HL-60 (cell line): ENCODE results near the gene DPP6.

Experiments
- DNase-seq, 2 experiments: peaks; one replicate each; pipeline ENCODE4 v3.0.0-alpha.2; 2010 to 2020; ENCODE audit warnings: low read depth in 1 of 2, low spot score in 1 of 2
- H3K27ac ChIP-seq: fragments of 250-450 bp; sonication (Bioruptor Pico); replicated peaks from 2 replicates; pipeline ENCODE4 v1.5.1; 2020; ENCODE audit warnings: mild to moderate bottlenecking, moderate library complexity
- H3K27me3 ChIP-seq: fragments of 250-450 bp; sonication (Bioruptor Pico); 2 replicates; pipeline ENCODE4 v1.5.1; 2021; ENCODE audit warnings: mild to moderate bottlenecking, moderate library complexity; ENCODE audit not compliant: insufficient read depth, poor library complexity, severe bottlenecking
- H3K4me3 ChIP-seq: replicated peaks from 2 replicates; pipeline ENCODE4 v1.5.1; 2011; ENCODE audit warnings: mild to moderate bottlenecking, control low read depth, low read length; ENCODE audit not compliant: insufficient read depth
- CTCF ChIP-seq: IDR thresholded peaks from one replicate; pipeline ENCODE4 v1.5.1; 2011; ENCODE audit warnings: low read length, control low read depth, inconsistent platforms; ENCODE audit not compliant: insufficient read depth
- GABPA ChIP-seq: IDR thresholded peaks from 2 replicates; pipeline ENCODE4 v1.6.1; 2012; ENCODE audit warnings: low read depth
- POLR2AphosphoS5 ChIP-seq: IDR thresholded peaks from 2 replicates; pipeline ENCODE4 v1.6.1; 2012; ENCODE audit warnings: low read depth
- REST ChIP-seq: IDR thresholded peaks from 2 replicates; pipeline ENCODE4 v1.6.1; 2012; ENCODE audit warnings: low read depth; ENCODE audit not compliant: insufficient replicate concordance
- SPI1 ChIP-seq: IDR thresholded peaks from 2 replicates; pipeline ENCODE4 v1.6.1; 2012; ENCODE audit warnings: low read depth, mild to moderate bottlenecking, borderline replicate concordance

Gene DPP6

GRCh38 chr7:154776350-154776749 lies 724.2 kb downstream of the DPP6 start:
- TF ChIP-seq SPI1 (no peak), GABPA (peak; percentile 27; the same call in 1 of the 2 replicates)
- H3K27me3 ChIP-seq: no peaks in the 10 kb centered on the region
- no peak for DNase-seq

DNA sequence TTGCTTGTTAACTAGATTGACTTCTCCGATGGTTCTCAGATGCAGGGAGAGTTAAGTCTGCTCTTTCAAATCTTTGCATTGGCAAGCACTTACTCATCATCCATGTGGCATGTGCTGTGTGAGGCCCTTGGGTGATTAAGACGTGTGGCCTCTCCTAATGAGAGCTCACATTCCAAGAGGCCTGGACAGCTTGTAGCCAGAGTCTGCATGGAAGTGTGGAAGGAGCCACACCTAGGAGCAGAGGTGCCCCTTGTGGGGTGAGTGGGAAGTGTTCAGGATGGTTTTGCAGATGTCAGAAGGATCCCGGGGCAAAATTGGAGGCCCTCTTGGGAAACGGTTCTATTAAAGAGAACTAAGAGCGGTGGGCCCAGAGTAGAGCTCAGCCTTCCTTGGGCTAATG lies 724.8 kb downstream of the DPP6 start:
- Histone ChIP-seq H3K27ac (no peak overlapping the region), H3K27me3 (no peaks in the 10 kb centered on the region), H3K4me3 (no peak overlapping the region)
- DNase-seq: no peak
- TF ChIP-seq POLR2AphosphoS5 (no peak), SPI1 (no peak), CTCF (no peak), REST (no peak), GABPA (no peak)

More at GRCh38 chr7:154776350-154776749, 724.2 kb downstream of the DPP6 start:
- no peak overlapping the region for H3K27ac ChIP-seq
- no peak overlapping the region for H3K4me3 ChIP-seq

DNA sequence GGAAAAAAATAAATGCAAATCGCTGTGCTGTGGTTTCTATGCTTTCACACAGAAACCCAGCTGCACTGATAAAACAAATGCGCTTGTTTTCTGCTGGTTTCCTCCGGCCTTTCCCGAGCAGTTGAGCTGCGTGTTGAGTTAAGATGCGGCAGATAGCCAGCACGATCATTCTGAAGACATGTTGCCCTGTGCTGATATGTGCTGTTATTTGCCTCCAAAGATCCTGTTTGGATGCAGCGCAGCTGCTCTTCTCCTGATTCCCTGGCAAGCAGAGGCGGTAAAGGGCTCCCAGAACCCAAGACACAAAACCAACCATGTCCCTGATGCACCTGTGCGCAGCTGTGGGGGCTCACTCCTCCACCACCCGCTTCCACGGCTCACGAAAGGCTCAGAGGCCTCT lies 725.3 kb downstream of the DPP6 start:
- Histone ChIP-seq H3K27me3 (no peaks in the 10 kb centered on the region), H3K4me3 (no peak overlapping the region), H3K27ac (no peak overlapping the region)
- no peak for DNase-seq
- TF ChIP-seq CTCF (no peak), GABPA (no peak), SPI1 (no peak), REST (no peak), POLR2AphosphoS5 (no peak)

DNA sequence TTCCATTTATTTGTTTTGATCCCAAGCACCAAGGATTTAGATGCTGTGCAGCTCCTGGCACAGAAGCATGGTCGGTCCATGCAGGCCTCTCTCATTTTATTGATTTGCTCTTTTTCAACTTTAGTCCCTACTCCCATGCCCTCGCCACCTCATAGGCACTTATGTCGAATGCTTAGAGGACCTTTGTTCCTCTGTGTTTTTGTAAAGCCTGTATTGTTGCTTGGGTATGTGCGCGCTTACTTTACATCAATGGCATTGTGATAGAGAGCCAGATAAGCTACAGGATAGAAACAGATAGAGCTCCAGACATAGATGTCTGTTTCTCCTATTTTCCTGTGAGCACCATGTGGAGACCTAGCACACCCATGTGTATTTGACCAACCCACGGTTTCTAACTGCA lies 725.7 kb downstream of the DPP6 start:
- no peaks in the 10 kb centered on the region for H3K27me3 ChIP-seq
- no peak for DNase-seq
- TF ChIP-seq POLR2AphosphoS5 (no peak), SPI1 (no peak), CTCF (no peak), GABPA (no peak), REST (no peak)
- no peak overlapping the region for H3K27ac ChIP-seq
- no peak overlapping the region for H3K4me3 ChIP-seq
